ENCODE results near the gene SOD1. TPM values are rescaled to one million over a fixed set of nuclear protein-coding genes. Genes with fewer than 3 reads are reported as not detected.
"Not testable (repeated sequence)": the region's sequence is repeated elsewhere in the genome, so short reads cannot be mapped to it uniquely, and the experiment has no call there.

Gene SOD1
- polyA plus RNA-seq, 1 donor from 2014 or later: 449 TPM

- no peak for TF ChIP-seq POLR2AphosphoS5 (IDR thresholded peaks at IDR 0.05)
- no peak for TF ChIP-seq REST (IDR thresholded peaks at IDR 0.05; ENCODE audit: borderline replicate concordance)
- no peak for TF ChIP-seq TAF1 (IDR thresholded peaks at IDR 0.05; ENCODE audit: low read depth)
- TF ChIP-seq SMC3 (conservative IDR thresholded peaks at IDR 0.05; ENCODE audit: poor library complexity): no peak
- TF ChIP-seq CTCF (IDR thresholded peaks at IDR 0.05; ENCODE audit: poor library complexity, severe bottlenecking): no peak
- no peak for TF ChIP-seq EZH2 (IDR thresholded peaks at IDR 0.05; ENCODE audit: borderline replicate concordance, insufficient read depth, low read length, poor library complexity, severe bottlenecking)
- TF ChIP-seq MXI1 (conservative IDR thresholded peaks at IDR 0.05; ENCODE audit: poor library complexity, severe bottlenecking): no peak
- no peak for TF ChIP-seq EP300 (conservative IDR thresholded peaks at IDR 0.05; ENCODE audit: poor library complexity, severe bottlenecking)
- no peak for TF ChIP-seq RAD21 (conservative IDR thresholded peaks at IDR 0.05)
- Histone ChIP-seq H3K9me2 (ENCODE audit: insufficient read depth, low read length) (no peaks in the 10 kb centered on the region), H3K9ac (ENCODE audit: low read length) (no peak overlapping the region), H4K20me1 (ENCODE audit: insufficient read depth) (no peaks in the 10 kb centered on the region), H3K9me3 (ENCODE audit: low read length) (no peaks in the 10 kb centered on the region), H3K27me3 (ENCODE audit: insufficient read depth, low read depth, low read length) (no peaks in the 10 kb centered on the region), H3K27ac (ENCODE audit: low read length) (no peak overlapping the region), H3K36me3 (ENCODE audit: insufficient read depth, low read length) (no peaks in the 10 kb centered on the region), H3K79me2 (replicated peaks; ENCODE audit: insufficient read depth, low read length) (no peaks in the 10 kb centered on the region), H2AFZ (ENCODE audit: low read depth, low read length) (no peak overlapping the region), H3K4me3 (ENCODE audit: low read length) (no peak overlapping the region), H3F3A (ENCODE audit: insufficient read depth, low read length, poor library complexity, severe bottlenecking) (no peaks in the 10 kb centered on the region), H3K4me2 (ENCODE audit: low read length) (no peak overlapping the region)
Observed at GRCh38 chr21:31650930-31651329, 8.6 kb upstream of the SOD1 start.

GRCh38 chr21:31651491-31651890 lies 8.0 kb upstream of the SOD1 start:
- not testable (repeated sequence) for H3K27ac ChIP-seq (ENCODE audit: low read length); H3K36me3 ChIP-seq (ENCODE audit: insufficient read depth, low read length); H4K20me1 ChIP-seq (ENCODE audit: insufficient read depth); H3K27me3 ChIP-seq (ENCODE audit: insufficient read depth, low read depth, low read length); H2AFZ ChIP-seq (ENCODE audit: low read depth, low read length); H3K9me3 ChIP-seq (ENCODE audit: low read length); H3K9me2 ChIP-seq (ENCODE audit: insufficient read depth, low read length); H3K4me2 ChIP-seq (ENCODE audit: low read length); H3K4me3 ChIP-seq (ENCODE audit: low read length); H3F3A ChIP-seq (ENCODE audit: insufficient read depth, low read length, poor library complexity, severe bottlenecking); H3K79me2 ChIP-seq (replicated peaks; ENCODE audit: insufficient read depth, low read length); H3K9ac ChIP-seq (ENCODE audit: low read length)

GRCh38 chr21:31654340-31654739 lies 5.2 kb upstream of the SOD1 start:
- Histone ChIP-seq H3K27me3 (ENCODE audit: insufficient read depth, low read depth, low read length) (no peaks in the 10 kb centered on the region), H3K27ac (ENCODE audit: low read length) (no peak overlapping the region), H3K36me3 (ENCODE audit: insufficient read depth, low read length) (no peaks in the 10 kb centered on the region), H3K4me3 (ENCODE audit: low read length) (no peak overlapping the region), H2AFZ (ENCODE audit: low read depth, low read length) (no peak overlapping the region), H3K9me3 (ENCODE audit: low read length) (no peaks in the 10 kb centered on the region), H3K9me2 (ENCODE audit: insufficient read depth, low read length) (no peaks in the 10 kb centered on the region), H3K9ac (ENCODE audit: low read length) (no peak overlapping the region), H3F3A (ENCODE audit: insufficient read depth, low read length, poor library complexity, severe bottlenecking) (no peaks in the 10 kb centered on the region), H3K79me2 (replicated peaks; ENCODE audit: insufficient read depth, low read length) (no peaks in the 10 kb centered on the region), H3K4me2 (ENCODE audit: low read length) (no peak overlapping the region), H4K20me1 (ENCODE audit: insufficient read depth) (no peaks in the 10 kb centered on the region)
- no peak for TF ChIP-seq RAD21 (conservative IDR thresholded peaks at IDR 0.05)
- TF ChIP-seq EP300 (conservative IDR thresholded peaks at IDR 0.05; ENCODE audit: poor library complexity, severe bottlenecking): no peak
- no peak for TF ChIP-seq CTCF (IDR thresholded peaks at IDR 0.05; ENCODE audit: poor library complexity, severe bottlenecking)
- TF ChIP-seq TAF1 (IDR thresholded peaks at IDR 0.05; ENCODE audit: low read depth): no peak
- TF ChIP-seq POLR2AphosphoS5 (IDR thresholded peaks at IDR 0.05): no peak
- no peak for TF ChIP-seq REST (IDR thresholded peaks at IDR 0.05; ENCODE audit: borderline replicate concordance)
- TF ChIP-seq MXI1 (conservative IDR thresholded peaks at IDR 0.05; ENCODE audit: poor library complexity, severe bottlenecking): no peak
- no peak for TF ChIP-seq SMC3 (conservative IDR thresholded peaks at IDR 0.05; ENCODE audit: poor library complexity)
- no peak for TF ChIP-seq EZH2 (IDR thresholded peaks at IDR 0.05; ENCODE audit: borderline replicate concordance, insufficient read depth, low read length, poor library complexity, severe bottlenecking)
